HepG2 (cell line): ENCODE data around the gene GADD45B. TPM values are rescaled to one million over a fixed set of nuclear protein-coding genes. Genes with fewer than 3 reads are reported as not detected.

Experiments used
- HNRNPLL ChIP-seq: fragments of 200-400 bp; formaldehyde crosslinking; IDR thresholded peaks from 2 replicates; pipeline ENCODE4 v1.6.1; 2017; ENCODE audit warnings: mild to moderate bottlenecking, low read depth, low read length; ENCODE audit not compliant: poor library complexity, severe bottlenecking
- IRF2 ChIP-seq: IDR thresholded peaks from 2 replicates; pipeline ENCODE4 v1.6.1; 2018; ENCODE audit warnings: missing genetic modification reagents, missing compliant biosample characterization
- KLF11 ChIP-seq: IDR thresholded peaks from 2 replicates; pipeline ENCODE4 v1.6.1; 2016; ENCODE audit warnings: missing compliant biosample characterization
- LCORL ChIP-seq, 2 experiments: fragments of 450-650 bp in 1 of 2; sonication (generic) in 1 of 2; formaldehyde crosslinking in 1 of 2; IDR thresholded peaks; 2 replicates each; pipeline versions ENCODE4 v1.5.0 to v1.6.1; 2017 to 2020; ENCODE audit warnings: antibody characterized with exemption in 1 of 2, missing genetic modification reagents in 1 of 2
- MTF2 ChIP-seq: sonication (generic); formaldehyde crosslinking; IDR thresholded peaks from 2 replicates; pipeline ENCODE4 v1.5.0; 2020; ENCODE audit warnings: missing genetic modification reagents, borderline replicate concordance
- PCBP2 ChIP-seq: fragments of 200-400 bp; formaldehyde crosslinking; optimal IDR thresholded peaks from 2 replicates; pipeline ENCODE3; 2018; ENCODE audit warnings: low read length, low read depth; ENCODE audit not compliant: poor library complexity, severe bottlenecking
- PITX1 ChIP-seq: sonication (generic); formaldehyde crosslinking; IDR thresholded peaks from 2 replicates; pipeline ENCODE4 v1.5.1; 2020; ENCODE audit warnings: mild to moderate bottlenecking, missing genetic modification reagents
- SOX5 ChIP-seq: IDR thresholded peaks from 2 replicates; pipeline ENCODE4 v1.6.1; 2016; ENCODE audit warnings: borderline replicate concordance
- TERF1 ChIP-seq: sonication (generic); formaldehyde crosslinking; IDR thresholded peaks from 2 replicates; pipeline ENCODE4 v1.8.0; 2022; ENCODE audit warnings: mild to moderate bottlenecking, missing genetic modification reagents, moderate library complexity
- THYN1 ChIP-seq: sonication (generic); formaldehyde crosslinking; IDR thresholded peaks from 2 replicates; pipeline ENCODE4 v1.8.1; 2023; ENCODE audit warnings: low read depth, mild to moderate bottlenecking, moderate library complexity, missing genetic modification reagents, borderline replicate concordance
- UBTF ChIP-seq: sonication (generic); formaldehyde crosslinking; IDR thresholded peaks from 2 replicates; pipeline ENCODE4 v1.4.0; 2020; ENCODE audit warnings: mild to moderate bottlenecking, missing genetic modification reagents
- ZBTB10 ChIP-seq: sonication (generic); formaldehyde crosslinking; IDR thresholded peaks from 2 replicates; pipeline ENCODE4 v1.4.0; 2020; ENCODE audit warnings: missing genetic modification reagents, borderline replicate concordance
- ZBTB34 ChIP-seq: sonication (generic); formaldehyde crosslinking; IDR thresholded peaks from 2 replicates; pipeline ENCODE4 v1.8.0; 2022; ENCODE audit warnings: mild to moderate bottlenecking, missing genetic modification reagents
- ZBTB49 ChIP-seq: sonication (generic); formaldehyde crosslinking; IDR thresholded peaks from 2 replicates; pipeline ENCODE4 v1.4.0; 2020; ENCODE audit warnings: missing genetic modification reagents, borderline replicate concordance
- ZNF430 ChIP-seq: sonication (generic); formaldehyde crosslinking; IDR thresholded peaks from 2 replicates; pipeline ENCODE4 v1.9.0; 2021; ENCODE audit warnings: mild to moderate bottlenecking, missing genetic modification reagents
- ZNF777 ChIP-seq: sonication (generic); formaldehyde crosslinking; IDR thresholded peaks from 2 replicates; pipeline ENCODE4 v1.4.0; 2020; ENCODE audit warnings: missing genetic modification reagents
- polyA plus RNA-seq, 8 experiments: library from polyadenylated mRNA; depleted of rRNA in 3 of 8; stranded (reverse) in 7 of 8; unstranded in 1 of 8; fragments of >200 nt; fragmentation: Illumina TruSeq in 4 of 8; extraction: Trizol in 4 of 8; gene quantifications; 2 replicates each; pipeline versions ENCODE4 v1.2.1 to v1.2.3, GENCODE V29; 2011 to 2016; ENCODE audit warnings: low read depth in 4 of 8, missing spikeins in 1 of 8, mixed read lengths in 1 of 8; ENCODE audit not compliant: insufficient read depth in 1 of 8
- total RNA-seq, 5 experiments: library from RNA; depleted of rRNA; stranded (reverse); fragments of >200 nt; fragmentation: Illumina TruSeq; extraction: Trizol; gene quantifications; 2 replicates each; pipeline ENCODE4 v1.2.3, GENCODE V29; 2016; ENCODE audit warnings: low read depth in 1 of 5

GADD45B gene
- total and polyA plus RNA-seq, 2 of the 13 experiments (the other 11 are each of a cell fraction or from before 2014, with no cell fraction given), result 4.6 to 34.1 TPM

- TF ChIP-seq ZBTB10 (CRISPR knock-in tag), result no peak
- TF ChIP-seq ZNF430 (CRISPR knock-in tag), result no peak
- no peak for TF ChIP-seq PCBP2
- TF ChIP-seq SOX5 (CRISPR knock-in tag), result 0 out of 2 replicates have a peak, but pooled peaks have one; percentile 2
- no peak for TF ChIP-seq ZBTB49 (CRISPR knock-in tag)
- no peak for TF ChIP-seq THYN1 (CRISPR knock-in tag)
- TF ChIP-seq LCORL (IDR thresholded peaks at IDR 0.05), result no peak
- TF ChIP-seq LCORL (CRISPR knock-in tag; IDR thresholded peaks at IDR 0.05), result 0 out of 2 replicates have a peak, but pooled peaks have one; percentile 25
- no peak for TF ChIP-seq IRF2 (CRISPR knock-in tag)
- 0 out of 2 replicates have a peak, but pooled peaks have one; percentile 29 for TF ChIP-seq UBTF (CRISPR knock-in tag)
- no peak for TF ChIP-seq KLF11 (CRISPR knock-in tag)
- TF ChIP-seq MTF2 (CRISPR knock-in tag), result peak; percentile 71; the same call in 1 of the 2 replicates
- 0 out of 2 replicates have a peak, but pooled peaks have one; percentile 19 for TF ChIP-seq PITX1 (CRISPR knock-in tag)
- no peak for TF ChIP-seq ZBTB34 (CRISPR knock-in tag)
- TF ChIP-seq ZNF777 (CRISPR knock-in tag), result peak; percentile 50; the same call in 1 of the 2 replicates
- peak; percentile 70 for TF ChIP-seq HNRNPLL
- TF ChIP-seq TERF1, result 0 out of 2 replicates have a peak, but pooled peaks have one; percentile 71
Measured at GRCh38 chr19:2494447-2495129, 18.7 kb downstream of the GADD45B start (continued).
